ENCODE data around the gene CHST12.
"Not testable (repeated sequence)": the region's sequence is repeated elsewhere in the genome, so short reads cannot be mapped to it uniquely, and the experiment has no call there.

The CHST12 gene

DNA sequence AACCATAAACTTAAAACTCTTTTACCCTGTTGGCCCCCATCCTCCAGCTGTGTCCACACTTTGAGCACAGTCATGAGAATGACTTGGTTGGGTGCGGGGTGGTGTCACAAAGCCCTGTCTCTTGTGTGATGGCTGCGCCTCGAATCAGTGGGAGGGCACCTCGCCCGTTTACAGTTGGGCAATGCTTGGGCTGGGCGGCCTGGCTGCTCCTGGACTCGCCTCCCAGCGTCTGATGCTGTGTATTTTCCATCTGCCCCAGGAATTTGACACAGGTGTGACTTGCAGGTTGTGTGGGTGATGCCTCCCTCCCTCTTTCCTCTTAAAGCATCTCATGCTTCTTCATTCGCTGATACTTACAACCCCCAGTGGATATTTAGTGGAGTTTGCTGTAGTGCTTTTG, 33.7 kb downstream of the CHST12 start:
- DNase-seq (ENCODE audit: low spot score), result no peak

DNA sequence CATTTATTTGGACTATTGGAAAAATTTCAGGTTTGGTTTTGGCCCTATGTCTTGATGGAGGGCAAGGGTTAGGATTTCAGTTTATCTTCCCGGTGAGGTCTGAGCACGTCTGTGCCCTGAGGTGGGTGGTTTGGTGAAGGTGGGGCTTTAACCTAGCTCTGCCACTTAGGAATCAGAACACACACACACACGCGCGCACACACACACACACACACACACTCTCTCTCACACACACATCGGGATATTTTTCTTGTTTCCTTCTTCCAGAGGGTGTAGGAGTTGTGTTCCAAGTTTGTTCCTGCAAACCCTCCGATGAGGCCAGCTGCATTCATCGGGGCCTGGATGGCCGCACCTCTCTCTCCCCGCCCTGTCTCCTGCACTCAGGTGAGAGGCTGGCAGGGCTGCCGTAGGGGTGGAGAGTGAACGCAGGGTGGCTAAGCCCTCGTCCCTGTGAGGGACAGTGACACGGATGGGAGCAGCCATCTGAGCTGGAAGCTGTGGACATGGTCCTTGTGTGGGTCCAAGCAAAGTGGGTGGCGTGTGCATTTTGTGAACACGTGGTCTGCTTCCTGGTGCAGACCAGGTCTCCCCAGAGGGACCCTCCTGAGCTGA, 34.2 kb downstream of the CHST12 start:
- DNase-seq (ENCODE audit: low spot score), result no peak

GRCh38 chr7:2438186-2438585, 34.8 kb downstream of the CHST12 start:
- DNase-seq (ENCODE audit: low spot score), result no peak

- no peak for DNase-seq (ENCODE audit: low spot score)
Observed at GRCh38 chr7:2438775-2439174, 35.4 kb downstream of the CHST12 start.

GRCh38 chr7:2440608-2441245, 37.3 kb downstream of the CHST12 start:
- DNase-seq (ENCODE audit: low spot score), result no peak

GRCh38 chr7:2441430-2442058, 38.1 kb downstream of the CHST12 start:
- no peak for DNase-seq (ENCODE audit: low spot score)

GRCh38 chr7:2443491-2443890, 40.1 kb downstream of the CHST12 start:
- no peak for DNase-seq (ENCODE audit: low spot score)

GRCh38 chr7:2444476-2444875, 41.1 kb downstream of the CHST12 start:
- no peak for DNase-seq (ENCODE audit: low spot score)

DNA sequence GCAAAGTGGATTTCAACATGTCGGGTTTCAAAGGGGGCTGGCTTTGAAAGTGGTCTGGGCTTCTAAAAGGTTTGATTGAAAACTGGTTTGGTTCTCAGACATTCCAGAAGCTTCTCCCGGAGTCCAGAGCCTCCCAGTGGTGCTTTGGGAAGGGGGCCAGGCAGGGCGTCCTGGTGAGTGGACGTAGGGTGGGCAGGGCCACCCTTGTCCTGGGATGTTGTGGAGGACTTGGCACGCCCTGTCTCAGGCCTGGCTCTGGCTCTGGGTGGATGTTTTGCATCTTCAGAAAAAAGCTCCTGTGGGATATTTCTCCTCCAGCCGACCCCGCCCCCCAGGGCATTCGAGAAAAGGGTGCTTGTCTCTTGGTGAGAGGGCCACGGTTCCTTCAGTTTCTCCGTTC, 41.6 kb downstream of the CHST12 start:
- no peak for DNase-seq (ENCODE audit: low spot score)

DNA sequence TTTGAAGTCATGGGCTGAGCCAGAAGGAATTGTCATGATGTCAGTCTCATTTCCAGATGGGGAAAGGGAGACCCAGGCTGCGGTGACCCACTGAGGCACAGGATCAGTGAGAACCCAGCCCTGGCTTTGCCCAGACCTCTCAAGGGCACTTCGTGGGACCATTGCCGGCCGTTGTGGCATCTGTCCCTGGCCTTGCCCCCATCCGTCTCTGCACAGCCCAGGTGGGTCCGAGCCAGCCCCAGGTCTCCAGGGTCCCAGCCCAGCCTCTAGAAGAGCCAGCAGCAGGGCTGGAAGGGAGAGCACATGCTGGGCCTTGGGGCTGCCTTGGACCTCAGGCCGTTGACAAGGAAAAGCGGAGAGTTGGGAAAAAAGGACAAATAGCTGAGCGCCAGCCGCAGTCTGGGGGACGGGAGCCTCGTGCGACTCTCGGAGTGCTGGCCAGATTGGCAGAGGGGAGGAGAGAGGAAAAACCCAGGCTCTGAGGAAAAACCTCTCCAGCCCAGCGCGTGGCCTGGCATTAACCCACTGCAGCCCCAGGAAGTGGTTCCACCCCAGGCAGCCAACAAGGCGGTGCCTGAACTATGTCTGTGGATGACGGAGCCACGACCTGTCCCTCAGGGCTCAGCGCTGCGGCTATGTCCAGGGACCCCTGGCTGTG, 42.6 kb downstream of the CHST12 start:
- no peak for DNase-seq (ENCODE audit: low spot score)

DNA sequence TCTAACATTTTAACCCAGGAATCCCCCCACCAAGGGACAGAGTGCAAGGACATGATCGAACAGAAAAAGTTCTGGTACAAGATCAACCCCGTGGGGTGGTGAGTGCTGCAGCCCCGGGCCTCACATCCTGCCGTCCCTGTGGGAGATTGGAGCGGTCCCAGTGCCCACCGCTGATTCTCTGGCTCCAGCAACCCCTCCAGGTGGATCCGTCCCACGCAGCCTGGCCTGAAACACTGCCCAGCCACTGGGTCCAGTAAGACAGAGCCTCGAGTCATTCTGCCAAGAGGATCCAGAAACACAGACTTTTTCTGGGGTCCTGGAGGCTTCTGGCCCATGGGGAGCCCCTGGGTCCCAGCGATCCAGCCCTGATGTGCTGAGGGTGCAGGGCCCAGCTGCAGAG, 43.3 kb downstream of the CHST12 start:
- DNase-seq (ENCODE audit: low spot score), result no peak

- DNase-seq (ENCODE audit: low spot score), result no peak
Observed at GRCh38 chr7:2450198-2451107, 47.0 kb downstream of the CHST12 start.

GRCh38 chr7:2451171-2452073, 48.0 kb downstream of the CHST12 start:
- peak; percentile 65 for DNase-seq (ENCODE audit: low spot score)

DNA sequence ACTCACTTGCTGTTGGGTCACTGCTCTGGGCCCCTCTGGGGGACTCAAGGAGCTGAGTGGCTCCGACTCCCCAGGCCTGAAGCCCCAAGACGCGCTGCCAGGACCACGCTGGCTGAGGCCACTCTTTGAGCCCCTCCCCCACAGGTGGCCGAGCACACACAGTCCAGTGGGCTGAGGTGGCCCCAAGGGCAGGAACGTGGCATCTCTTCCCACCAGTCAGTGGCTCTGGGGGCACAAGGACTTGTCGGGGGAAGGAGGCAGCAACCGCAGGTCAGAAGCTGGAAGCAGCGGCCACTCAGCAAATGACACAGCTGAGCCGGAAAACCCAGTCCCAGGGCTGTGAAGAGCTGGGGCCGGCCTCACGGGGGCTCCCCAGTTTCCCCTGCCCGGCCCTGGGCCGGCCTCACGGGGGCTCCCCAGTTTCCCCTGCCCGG, 48.7 kb downstream of the CHST12 start:
- no peak for DNase-seq (ENCODE audit: low spot score)

GRCh38 chr7:2452643-2453270, 49.3 kb downstream of the CHST12 start:
- no peak for DNase-seq (ENCODE audit: low spot score)

- not testable (repeated sequence) for DNase-seq (ENCODE audit: low spot score)
Observed at GRCh38 chr7:2453849-2454248, 50.4 kb downstream of the CHST12 start.

DNA sequence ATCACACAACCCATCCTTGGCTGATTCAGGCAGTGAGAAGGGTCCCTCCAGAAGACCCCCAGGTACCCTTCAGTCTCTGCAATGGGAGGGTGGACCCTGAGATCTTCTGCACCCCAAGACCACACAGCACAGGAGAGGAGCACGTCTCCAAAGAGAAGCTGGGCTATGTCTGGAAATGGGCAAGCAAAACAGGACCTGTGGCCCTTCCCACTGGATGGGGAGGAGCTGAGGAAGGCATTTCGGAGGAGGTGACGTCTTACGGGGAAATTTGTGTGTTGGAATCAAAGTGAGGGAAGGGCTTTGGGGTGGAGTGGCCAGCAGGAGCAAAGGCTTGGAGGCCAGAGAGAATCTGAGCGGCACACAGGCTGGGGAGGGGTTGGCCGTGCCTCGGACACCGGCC, 56.3 kb downstream of the CHST12 start:
- no peak for DNase-seq (ENCODE audit: low spot score)

DNA sequence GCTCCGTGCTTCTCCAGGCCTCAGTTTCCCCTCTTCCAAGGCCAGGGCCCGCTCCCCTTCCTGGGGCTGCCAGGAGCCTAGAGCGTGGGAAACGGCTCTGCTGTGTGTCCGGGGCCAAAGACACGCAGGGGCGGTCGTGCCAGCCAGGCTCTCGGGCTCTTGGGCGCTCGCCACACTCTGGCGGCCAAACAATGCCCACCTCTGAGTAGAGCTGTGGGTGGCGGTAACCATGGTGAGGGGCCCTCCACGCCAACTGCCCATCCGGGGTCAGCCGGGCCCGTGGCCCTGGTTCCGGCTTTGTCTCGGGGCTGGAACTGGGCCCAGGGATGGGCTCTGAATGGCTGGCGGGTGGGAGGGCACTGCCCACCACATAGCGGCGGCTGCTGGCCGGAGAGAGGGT, 56.8 kb downstream of the CHST12 start:
- DNase-seq (ENCODE audit: low spot score), result no peak

- DNase-seq (ENCODE audit: low spot score), result no peak
Observed at GRCh38 chr7:2460641-2461040, 57.2 kb downstream of the CHST12 start.

DNA sequence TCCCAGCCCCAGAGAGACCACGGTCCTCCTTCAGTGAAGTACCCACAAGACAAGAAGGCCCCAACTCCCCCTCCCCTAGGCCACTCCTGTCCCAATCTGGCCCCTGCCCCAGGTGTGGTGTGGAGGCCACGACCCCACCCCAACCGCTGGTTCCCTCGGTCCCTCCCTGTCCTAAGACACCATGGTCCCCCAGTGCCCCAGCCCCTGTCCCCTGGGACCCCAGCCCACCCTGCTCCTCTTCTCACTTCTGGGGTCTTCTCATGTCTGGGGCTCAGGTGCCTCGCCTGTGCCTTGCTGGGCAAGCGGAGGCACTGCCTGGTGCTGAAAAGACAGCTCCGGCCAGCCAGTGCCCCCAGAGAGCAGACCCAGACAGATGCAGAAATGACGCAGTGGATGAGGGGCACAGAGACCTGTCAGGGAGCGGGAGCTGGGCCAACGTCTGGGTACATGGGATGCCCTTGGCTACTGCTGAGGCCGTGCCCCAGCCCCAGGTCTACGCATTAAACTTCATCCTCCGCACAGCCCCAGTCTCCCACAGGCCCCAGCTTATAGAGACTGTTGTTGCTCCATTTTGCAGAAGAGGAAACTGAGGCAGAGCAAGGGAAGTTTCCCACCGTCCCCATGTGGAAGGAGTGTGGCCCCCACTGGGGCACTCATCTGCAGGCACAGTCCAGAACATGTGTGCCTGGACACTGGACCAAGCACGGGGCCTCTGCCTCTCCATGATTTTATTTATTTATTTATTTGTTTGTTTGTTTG, 58.0 kb downstream of the CHST12 start:
- no peak for DNase-seq (ENCODE audit: low spot score)
